Measurements from ENCODE around the gene LRRN3. TPM values are rescaled to one million over a fixed set of nuclear protein-coding genes. Genes with fewer than 3 reads are reported as not detected.

Gene LRRN3
- polyA plus RNA-seq, 1 of the 3 experiments (the other 2 are of a cell fraction), result 2.1 TPM

DNA sequence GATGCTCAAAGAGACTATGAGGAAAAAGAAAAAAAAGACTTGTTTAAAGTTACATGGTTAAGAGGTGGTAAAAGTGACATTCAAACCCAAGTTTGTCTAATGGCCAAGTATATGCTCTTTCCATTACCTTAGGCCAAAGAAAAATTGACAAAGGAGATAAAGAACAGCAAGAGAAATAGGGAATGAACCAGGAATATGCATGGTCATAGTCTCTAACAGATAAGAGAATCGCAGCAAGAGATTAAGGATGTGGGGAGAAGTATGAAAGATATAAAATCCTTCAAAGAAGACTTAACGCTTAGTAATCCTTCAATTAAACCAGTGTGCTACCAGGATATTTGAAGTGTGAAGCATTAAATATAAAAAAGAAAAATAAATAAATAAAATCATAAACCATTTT, 23.2 kb upstream of the LRRN3 start:
- CTCF ChIA-PET, result no interaction called here
- no peaks in the 10 kb centered on the region for H4K20me1 ChIP-seq (ENCODE audit: insufficient read depth)
- H3K9me2 ChIP-seq, result no peaks in the 10 kb centered on the region
- no peak overlapping the region for H2AFZ ChIP-seq (ENCODE audit: low read depth)
- WGBS (ENCODE audit: low lambda C conversion rate), result 83% methylated on average over 2 of the region's 2 CpGs
- no peak overlapping the region for H3K9ac ChIP-seq
- no peak overlapping the region for H3K4me3 ChIP-seq (ENCODE audit: low read depth in 2 of 2, low read length in 1 of 2)
- no peaks in the 10 kb centered on the region for H3K27me3 ChIP-seq (ENCODE audit: insufficient read depth)
- POLR2A ChIA-PET, result no interaction called here
- no peak for DNase-seq
- no peak overlapping the region for H3K4me2 ChIP-seq
- no peaks in the 10 kb centered on the region for H3K79me2 ChIP-seq (ENCODE audit: insufficient read depth)
- no peaks in the 10 kb centered on the region for H3K36me3 ChIP-seq (replicated peaks in 1 of 2; ENCODE audit: control insufficient read depth in 1 of 2, insufficient read depth in 2 of 2, low read length in 1 of 2)
- no peaks in the 10 kb centered on the region for H3K9me3 ChIP-seq
- H3F3A ChIP-seq (replicated peaks; ENCODE audit: insufficient read depth), result no peaks in the 10 kb centered on the region
- H3K27ac ChIP-seq (ENCODE audit: low read depth in 2 of 2, low read length in 1 of 2), result no peak overlapping the region
- H3K4me1 ChIP-seq (ENCODE audit: control insufficient read depth in 1 of 2, insufficient read depth in 2 of 2, low read depth in 1 of 2, low read length in 1 of 2), result no peaks in the 10 kb centered on the region; a peak in 1 of 4 replicates
- no peak for TF ChIP-seq ELF1 (IDR thresholded peaks at IDR 0.05)
- no peak for TF ChIP-seq EP300 (IDR thresholded peaks at IDR 0.05; ENCODE audit: borderline replicate concordance in 1 of 2, low read depth in 1 of 2, low read length in 1 of 2)
- no peak for TF ChIP-seq RAD21 (IDR thresholded peaks at IDR 0.05; ENCODE audit: low read length)
- TF ChIP-seq, protein P1, sequence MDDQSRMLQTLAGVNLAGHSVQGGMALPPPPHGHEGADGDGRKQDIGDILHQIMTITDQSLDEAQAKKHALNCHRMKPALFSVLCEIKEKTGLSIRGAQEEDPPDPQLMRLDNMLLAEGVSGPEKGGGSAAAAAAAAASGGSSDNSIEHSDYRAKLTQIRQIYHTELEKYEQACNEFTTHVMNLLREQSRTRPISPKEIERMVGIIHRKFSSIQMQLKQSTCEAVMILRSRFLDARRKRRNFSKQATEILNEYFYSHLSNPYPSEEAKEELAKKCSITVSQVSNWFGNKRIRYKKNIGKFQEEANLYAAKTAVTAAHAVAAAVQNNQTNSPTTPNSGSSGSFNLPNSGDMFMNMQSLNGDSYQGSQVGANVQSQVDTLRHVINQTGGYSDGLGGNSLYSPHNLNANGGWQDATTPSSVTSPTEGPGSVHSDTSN (IDR thresholded peaks at IDR 0.05), result no peak
- TF ChIP-seq EZH2phosphoT487 (IDR thresholded peaks at IDR 0.05; ENCODE audit: borderline replicate concordance, low read depth), result no peak
- TF ChIP-seq SIN3A (IDR thresholded peaks at IDR 0.05; ENCODE audit: borderline replicate concordance, low read depth, low read length), result no peak
- TF ChIP-seq, protein P2, sequence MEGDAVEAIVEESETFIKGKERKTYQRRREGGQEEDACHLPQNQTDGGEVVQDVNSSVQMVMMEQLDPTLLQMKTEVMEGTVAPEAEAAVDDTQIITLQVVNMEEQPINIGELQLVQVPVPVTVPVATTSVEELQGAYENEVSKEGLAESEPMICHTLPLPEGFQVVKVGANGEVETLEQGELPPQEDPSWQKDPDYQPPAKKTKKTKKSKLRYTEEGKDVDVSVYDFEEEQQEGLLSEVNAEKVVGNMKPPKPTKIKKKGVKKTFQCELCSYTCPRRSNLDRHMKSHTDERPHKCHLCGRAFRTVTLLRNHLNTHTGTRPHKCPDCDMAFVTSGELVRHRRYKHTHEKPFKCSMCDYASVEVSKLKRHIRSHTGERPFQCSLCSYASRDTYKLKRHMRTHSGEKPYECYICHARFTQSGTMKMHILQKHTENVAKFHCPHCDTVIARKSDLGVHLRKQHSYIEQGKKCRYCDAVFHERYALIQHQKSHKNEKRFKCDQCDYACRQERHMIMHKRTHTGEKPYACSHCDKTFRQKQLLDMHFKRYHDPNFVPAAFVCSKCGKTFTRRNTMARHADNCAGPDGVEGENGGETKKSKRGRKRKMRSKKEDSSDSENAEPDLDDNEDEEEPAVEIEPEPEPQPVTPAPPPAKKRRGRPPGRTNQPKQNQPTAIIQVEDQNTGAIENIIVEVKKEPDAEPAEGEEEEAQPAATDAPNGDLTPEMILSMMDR (IDR thresholded peaks at IDR 0.05), result no peak
- TF ChIP-seq JUND (IDR thresholded peaks at IDR 0.05), result no peak

DNA sequence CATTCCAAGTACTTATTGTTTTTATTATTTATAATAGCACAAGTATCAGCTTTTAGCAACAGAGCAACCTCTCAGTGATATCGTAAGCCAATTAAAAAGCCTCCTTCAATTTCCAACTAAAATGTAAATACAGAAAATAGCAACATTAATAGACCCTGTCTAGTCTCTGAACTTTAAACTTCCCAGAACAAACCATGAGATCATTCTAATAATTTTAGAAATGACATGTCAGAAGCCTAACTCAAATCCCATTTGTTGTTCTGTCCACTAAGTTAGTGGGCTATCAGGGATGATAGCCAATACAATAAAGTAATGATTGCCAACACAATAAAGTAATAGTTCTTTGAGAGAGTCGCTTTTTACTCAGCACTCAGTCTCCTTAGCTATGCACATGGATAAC, 22.3 kb upstream of the LRRN3 start:
- no peak overlapping the region for H3K9ac ChIP-seq
- no peaks in the 10 kb centered on the region for H3K79me2 ChIP-seq (ENCODE audit: insufficient read depth)
- H3K9me2 ChIP-seq, result no peaks in the 10 kb centered on the region
- H3K27me3 ChIP-seq (ENCODE audit: insufficient read depth), result no peaks in the 10 kb centered on the region
- POLR2A ChIA-PET, result no interaction called here
- no peaks in the 10 kb centered on the region for H3K36me3 ChIP-seq (replicated peaks in 1 of 2; ENCODE audit: control insufficient read depth in 1 of 2, insufficient read depth in 2 of 2, low read length in 1 of 2)
- H2AFZ ChIP-seq (ENCODE audit: low read depth), result no peak overlapping the region
- WGBS (ENCODE audit: low lambda C conversion rate), result 75% methylated on average over 2 of the region's 2 CpGs
- TF ChIP-seq RAD21 (IDR thresholded peaks at IDR 0.05; ENCODE audit: low read length) (no peak), EP300 (IDR thresholded peaks at IDR 0.05; ENCODE audit: borderline replicate concordance in 1 of 2, low read depth in 1 of 2, low read length in 1 of 2) (no peak), NRF1 (IDR thresholded peaks at IDR 0.05; ENCODE audit: low read depth, low read length) (no peak), GATA2 (CRISPR knock-in tag; IDR thresholded peaks at IDR 0.05) (no peak), EZH2phosphoT487 (IDR thresholded peaks at IDR 0.05; ENCODE audit: borderline replicate concordance, low read depth) (no peak)
- H3K4me2 ChIP-seq, result no peak overlapping the region
- no peaks in the 10 kb centered on the region for H3F3A ChIP-seq (replicated peaks; ENCODE audit: insufficient read depth)
- no peaks in the 10 kb centered on the region for H4K20me1 ChIP-seq (ENCODE audit: insufficient read depth)
- no peak overlapping the region for H3K27ac ChIP-seq (ENCODE audit: low read depth in 2 of 2, low read length in 1 of 2)
- H3K4me1 ChIP-seq (ENCODE audit: control insufficient read depth in 1 of 2, insufficient read depth in 2 of 2, low read depth in 1 of 2, low read length in 1 of 2), result no peaks in the 10 kb centered on the region; a peak in 1 of 4 replicates
- CTCF ChIA-PET, result no interaction called here
- no peak overlapping the region for H3K4me3 ChIP-seq (ENCODE audit: low read depth in 2 of 2, low read length in 1 of 2)
- no peak for DNase-seq
- no peaks in the 10 kb centered on the region for H3K9me3 ChIP-seq

Measured in SK-N-SH (cell line).